Measurements from ENCODE around the gene CORO1C. TPM values are rescaled to one million over a fixed set of nuclear protein-coding genes. Genes with fewer than 3 reads are reported as not detected.

The CORO1C gene
- polyA plus RNA-seq, 2 of the 4 experiments (the other 2 are of a cell fraction): 166 to 245 TPM

DNA sequence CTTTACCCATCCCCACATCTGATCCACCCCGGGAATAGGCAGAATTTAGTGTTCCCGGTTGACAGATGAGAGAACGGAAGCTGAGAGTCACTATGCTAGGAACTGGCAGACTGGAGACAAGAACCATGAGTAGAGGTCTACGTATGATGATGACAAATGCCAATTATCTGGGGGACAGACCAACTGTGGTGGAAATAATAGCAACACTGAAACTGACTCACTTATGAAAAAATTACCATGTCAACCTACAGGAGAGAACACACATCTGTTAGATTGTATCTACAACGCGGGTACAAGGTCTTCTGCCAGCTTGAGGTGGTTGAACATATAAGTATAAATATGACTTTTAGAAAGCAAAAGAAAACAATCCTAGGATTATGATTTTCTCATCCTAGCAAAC, 82.2 kb downstream of the CORO1C start (continued):
- no peak for TF ChIP-seq ZNF302 (CRISPR knock-in tag; IDR thresholded peaks at IDR 0.05)
- no peak for TF ChIP-seq ZSCAN20 (CRISPR knock-in tag; IDR thresholded peaks at IDR 0.05)

DNA sequence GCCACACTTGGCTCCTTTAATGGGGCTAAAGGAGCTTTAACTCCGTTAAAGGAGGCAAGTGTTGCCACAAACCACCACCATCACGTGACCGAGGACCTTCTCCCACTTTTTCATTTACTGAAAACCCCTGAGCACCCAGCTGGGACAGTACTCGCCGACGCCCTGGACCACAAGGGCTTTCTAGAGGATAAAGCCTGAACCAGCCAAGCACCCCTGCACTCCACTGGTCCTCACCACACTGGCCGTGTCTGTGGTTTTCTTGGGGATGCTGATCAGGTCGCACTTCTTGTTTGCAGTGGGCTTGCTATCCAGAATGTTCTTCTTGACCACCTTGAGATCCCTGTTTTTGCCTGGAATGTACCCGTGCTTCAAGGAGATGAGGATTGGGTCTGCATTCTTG, 82.9 kb downstream of the CORO1C start:
- no peak for ATAC-seq
- CTCF ChIA-PET: interaction anchor here (0.5 to 4.1 kb wide), 2 partner anchors 15 to 52 kb away, joined by 4 to 26 read pairs; no protein-coding TSS in a partner anchor
- Histone ChIP-seq H3K4me1 (peaks cover 42% of the 10 kb centered on the region), H3K27ac (peak overlapping the region in 1 of 2 experiments; percentile 32; a peak in 2 of 6 replicates), H3K4me3 (no peak overlapping the region), H3K9me3 (no peaks in the 10 kb centered on the region), H3K4me2 (no peak overlapping the region)
- no peak for DNase-seq (ENCODE audit: low read depth in 1 of 2, low spot score in 1 of 2)
- TF ChIP-seq, protein P1, sequence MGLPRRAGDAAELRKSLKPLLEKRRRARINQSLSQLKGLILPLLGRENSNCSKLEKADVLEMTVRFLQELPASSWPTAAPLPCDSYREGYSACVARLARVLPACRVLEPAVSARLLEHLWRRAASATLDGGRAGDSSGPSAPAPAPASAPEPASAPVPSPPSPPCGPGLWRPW (IDR thresholded peaks at IDR 0.05): no peak
- TF ChIP-seq BHLHE40 (IDR thresholded peaks at IDR 0.05; ENCODE audit: low read depth, low read length): peak; percentile 11; the same call in 1 of the 2 replicates
- TF ChIP-seq ZFP36 (IDR thresholded peaks at IDR 0.05; ENCODE audit: borderline replicate concordance, partially characterized antibody): no peak
- no peak for FAIRE-seq
- POLR2A ChIA-PET: no interaction called here
- WGBS (ENCODE audit: missing lambda C conversion rate): 95% methylated on average over 9 of the region's 9 CpGs

DNA sequence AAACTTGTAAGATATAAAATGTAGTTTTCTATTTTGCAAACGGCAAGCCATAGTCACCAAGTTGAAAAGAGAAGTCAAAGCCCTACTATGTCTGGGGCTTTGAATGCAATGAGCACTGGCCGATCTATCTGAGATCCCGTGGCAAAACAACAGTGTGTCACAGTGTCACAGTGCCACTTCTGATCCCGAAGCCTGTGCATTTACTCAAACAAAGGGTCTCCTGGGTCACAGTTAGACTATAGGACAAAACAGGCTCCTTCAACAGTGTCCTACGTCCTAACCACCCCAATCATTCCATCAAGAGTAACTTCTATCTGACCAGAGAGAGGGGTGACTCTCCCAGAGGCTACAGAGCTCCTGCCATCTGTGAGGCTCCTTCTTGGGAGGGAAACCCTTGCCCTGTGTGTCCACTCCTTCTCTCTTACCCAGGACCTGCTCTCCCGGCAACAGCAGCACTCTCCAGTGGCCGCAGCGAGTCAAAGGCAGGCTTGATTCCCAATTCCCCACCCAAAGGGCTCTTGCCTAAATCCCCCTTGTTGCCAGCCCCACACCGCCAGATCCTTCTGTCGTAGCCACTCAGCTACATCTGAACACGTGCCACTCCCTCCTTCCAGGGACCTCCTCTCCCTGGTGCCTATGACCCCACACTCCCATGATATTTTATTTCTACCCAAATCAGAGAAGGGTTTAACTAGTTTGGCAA, 83.6 kb downstream of the CORO1C start:
- ChIA-PET POLR2A (no interaction called here), CTCF (interaction anchor here (0.5 to 4.1 kb wide), 9 partner anchors 10 to 303 kb away, joined by 3 to 26 read pairs (median 5); no protein-coding TSS in a partner anchor)
- Histone ChIP-seq H3K27ac (peak overlapping the region in 1 of 2 experiments; percentile 32; a peak in 2 of 6 replicates), H3K4me3 (no peak overlapping the region), H3K4me2 (no peak overlapping the region), H3K9me3 (no peaks in the 10 kb centered on the region), H3K4me1 (peaks cover 42% of the 10 kb centered on the region)
- TF ChIP-seq MAZ (IDR thresholded peaks at IDR 0.05; ENCODE audit: borderline replicate concordance, low read depth, low read length): no peak
- peak in 1 of 2 experiments; percentile 22; a peak in 1 of 6 replicates for ATAC-seq
- no peak for DNase-seq (ENCODE audit: low read depth in 1 of 2, low spot score in 1 of 2)
- no peak for FAIRE-seq
- WGBS (ENCODE audit: missing lambda C conversion rate): 90% methylated on average over 11 of the region's 11 CpGs

DNA sequence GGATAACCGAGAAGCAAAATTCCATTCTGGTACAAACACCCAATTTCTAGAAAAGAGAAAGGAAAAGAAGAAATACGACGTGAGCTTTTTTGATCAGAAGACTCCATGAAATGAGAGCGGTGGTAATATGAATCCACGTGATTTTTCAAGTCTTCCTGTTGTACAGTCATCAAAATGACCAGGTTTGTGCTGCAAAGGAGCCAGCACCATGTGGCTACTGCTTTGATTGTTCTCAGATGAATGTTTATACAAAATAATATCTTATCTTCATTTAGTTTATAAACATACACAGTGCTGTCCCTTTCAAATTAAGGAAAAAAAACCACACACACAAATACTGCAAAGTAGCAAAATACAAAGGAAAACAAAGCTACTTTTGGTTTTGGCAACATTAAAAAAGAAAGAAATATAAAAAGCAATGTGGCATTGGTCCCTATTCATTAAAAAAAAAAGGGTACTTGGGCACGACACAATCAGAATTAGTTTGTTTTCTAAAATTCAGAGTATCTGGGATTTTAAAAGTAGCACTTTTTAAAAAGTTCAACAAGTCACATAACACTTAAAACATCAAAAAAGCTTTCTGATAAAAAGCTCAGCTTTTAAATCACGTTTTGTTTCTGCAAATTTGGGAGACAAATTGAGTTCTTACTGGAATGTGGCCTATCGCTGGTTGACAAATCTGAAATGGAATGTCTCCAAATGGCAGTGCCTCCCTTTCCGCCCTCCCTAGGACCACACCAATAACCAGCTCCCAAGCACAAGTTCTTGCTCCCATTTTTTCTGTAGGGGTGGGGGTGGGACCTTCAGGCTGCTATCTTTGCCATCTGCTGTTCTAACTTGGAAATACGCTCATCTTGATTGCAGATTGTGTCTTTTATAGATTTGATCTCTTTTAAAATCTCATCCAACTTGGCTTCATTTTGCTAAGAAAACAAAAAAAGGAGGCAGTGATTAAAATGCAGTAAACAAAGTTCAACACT, 84.4 kb downstream of the CORO1C start:
- ATAC-seq (0 out of 6 replicates have a peak, but pooled peaks of 1 of the 2 experiments have one; percentile 23), DNase-seq (ENCODE audit: low read depth in 1 of 2, low spot score in 1 of 2) (no peak), FAIRE-seq (no peak)
- WGBS (ENCODE audit: missing lambda C conversion rate): 92% methylated on average over 10 of the region's 10 CpGs
- H3K4me1 ChIP-seq: peaks cover 42% of the 10 kb centered on the region
- ChIA-PET CTCF (interaction anchor here (0.7 to 3.5 kb wide), 9 partner anchors 10 to 304 kb away, joined by 3 to 16 read pairs (median 5); no protein-coding TSS in a partner anchor), POLR2A (no interaction called here)
- no peak overlapping the region for H3K4me2 ChIP-seq
- H3K4me3 ChIP-seq: no peak overlapping the region
- no peak overlapping the region for H3K27ac ChIP-seq
- TF ChIP-seq, protein P2, sequence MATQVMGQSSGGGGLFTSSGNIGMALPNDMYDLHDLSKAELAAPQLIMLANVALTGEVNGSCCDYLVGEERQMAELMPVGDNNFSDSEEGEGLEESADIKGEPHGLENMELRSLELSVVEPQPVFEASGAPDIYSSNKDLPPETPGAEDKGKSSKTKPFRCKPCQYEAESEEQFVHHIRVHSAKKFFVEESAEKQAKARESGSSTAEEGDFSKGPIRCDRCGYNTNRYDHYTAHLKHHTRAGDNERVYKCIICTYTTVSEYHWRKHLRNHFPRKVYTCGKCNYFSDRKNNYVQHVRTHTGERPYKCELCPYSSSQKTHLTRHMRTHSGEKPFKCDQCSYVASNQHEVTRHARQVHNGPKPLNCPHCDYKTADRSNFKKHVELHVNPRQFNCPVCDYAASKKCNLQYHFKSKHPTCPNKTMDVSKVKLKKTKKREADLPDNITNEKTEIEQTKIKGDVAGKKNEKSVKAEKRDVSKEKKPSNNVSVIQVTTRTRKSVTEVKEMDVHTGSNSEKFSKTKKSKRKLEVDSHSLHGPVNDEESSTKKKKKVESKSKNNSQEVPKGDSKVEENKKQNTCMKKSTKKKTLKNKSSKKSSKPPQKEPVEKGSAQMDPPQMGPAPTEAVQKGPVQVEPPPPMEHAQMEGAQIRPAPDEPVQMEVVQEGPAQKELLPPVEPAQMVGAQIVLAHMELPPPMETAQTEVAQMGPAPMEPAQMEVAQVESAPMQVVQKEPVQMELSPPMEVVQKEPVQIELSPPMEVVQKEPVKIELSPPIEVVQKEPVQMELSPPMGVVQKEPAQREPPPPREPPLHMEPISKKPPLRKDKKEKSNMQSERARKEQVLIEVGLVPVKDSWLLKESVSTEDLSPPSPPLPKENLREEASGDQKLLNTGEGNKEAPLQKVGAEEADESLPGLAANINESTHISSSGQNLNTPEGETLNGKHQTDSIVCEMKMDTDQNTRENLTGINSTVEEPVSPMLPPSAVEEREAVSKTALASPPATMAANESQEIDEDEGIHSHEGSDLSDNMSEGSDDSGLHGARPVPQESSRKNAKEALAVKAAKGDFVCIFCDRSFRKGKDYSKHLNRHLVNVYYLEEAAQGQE (IDR thresholded peaks at IDR 0.05): no peak
- TF ChIP-seq, protein P3, sequence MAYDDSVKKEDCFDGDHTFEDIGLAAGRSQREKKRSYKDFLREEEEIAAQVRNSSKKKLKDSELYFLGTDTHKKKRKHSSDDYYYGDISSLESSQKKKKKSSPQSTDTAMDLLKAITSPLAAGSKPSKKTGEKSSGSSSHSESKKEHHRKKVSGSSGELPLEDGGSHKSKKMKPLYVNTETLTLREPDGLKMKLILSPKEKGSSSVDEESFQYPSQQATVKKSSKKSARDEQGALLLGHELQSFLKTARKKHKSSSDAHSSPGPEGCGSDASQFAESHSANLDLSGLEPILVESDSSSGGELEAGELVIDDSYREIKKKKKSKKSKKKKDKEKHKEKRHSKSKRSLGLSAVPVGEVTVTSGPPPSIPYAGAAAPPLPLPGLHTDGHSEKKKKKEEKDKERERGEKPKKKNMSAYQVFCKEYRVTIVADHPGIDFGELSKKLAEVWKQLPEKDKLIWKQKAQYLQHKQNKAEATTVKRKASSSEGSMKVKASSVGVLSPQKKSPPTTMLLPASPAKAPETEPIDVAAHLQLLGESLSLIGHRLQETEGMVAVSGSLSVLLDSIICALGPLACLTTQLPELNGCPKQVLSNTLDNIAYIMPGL (CRISPR knock-in tag; IDR thresholded peaks at IDR 0.05; ENCODE audit: borderline replicate concordance): no peak
- TF ChIP-seq HOXA7 (CRISPR knock-in tag; IDR thresholded peaks at IDR 0.05): 0 out of 2 replicates have a peak, but pooled peaks have one; percentile 17
- H3K9me3 ChIP-seq: no peaks in the 10 kb centered on the region
